H9 (cell line): ENCODE measurements around the gene ROPN1L. TPM values are rescaled to one million over a fixed set of nuclear protein-coding genes. Genes with fewer than 3 reads are reported as not detected.

ENCODE experiments used
- DNase-seq: peaks from one replicate; pipeline ENCODE4 v3.0.0-alpha.2; 2017
- H2AFZ ChIP-seq: one replicate; pipeline ENCODE4 v1.6.1; 2013; ENCODE audit warnings: mild to moderate bottlenecking, low read length, control low read depth, moderate library complexity
- H2AK5ac ChIP-seq: 2 replicates; pipeline ENCODE4 v1.6.1; 2013; ENCODE audit warnings: low read length, control low read depth, mixed read lengths; ENCODE audit not compliant: insufficient read length
- H2BK120ac ChIP-seq: one replicate; pipeline ENCODE4 v1.6.1; 2013; ENCODE audit warnings: low read depth, mild to moderate bottlenecking, low read length, control low read depth, inconsistent platforms; ENCODE audit not compliant: poor library complexity, severe bottlenecking
- H2BK12ac ChIP-seq: 2 replicates; pipeline ENCODE4 v1.6.1; 2013; ENCODE audit warnings: low read length, control low read depth, mixed read lengths, low read depth; ENCODE audit not compliant: insufficient read length
- H2BK15ac ChIP-seq: 2 replicates; pipeline ENCODE4 v1.6.1; 2013; ENCODE audit warnings: low read depth, low read length, control low read depth
- H2BK20ac ChIP-seq: one replicate; pipeline ENCODE4 v1.6.1; 2013; ENCODE audit warnings: low read depth, mild to moderate bottlenecking, low read length, control low read depth, inconsistent platforms; ENCODE audit not compliant: poor library complexity, severe bottlenecking
- H2BK5ac ChIP-seq: 2 replicates; pipeline ENCODE4 v1.6.1; 2013; ENCODE audit warnings: low read length, control low read depth, mixed read lengths; ENCODE audit not compliant: insufficient read length
- H3K14ac ChIP-seq: 2 replicates; pipeline ENCODE4 v1.6.1; 2013; ENCODE audit warnings: low read length, control low read depth; ENCODE audit not compliant: insufficient read depth
- H3K18ac ChIP-seq: 2 replicates; pipeline ENCODE4 v1.6.1; 2013; ENCODE audit warnings: low read depth, mild to moderate bottlenecking, mixed read lengths, low read length, control low read depth; ENCODE audit not compliant: insufficient read length
- H3K23ac ChIP-seq: 2 replicates; pipeline ENCODE4 v1.6.1; 2013; ENCODE audit warnings: low read length, control low read depth, mixed read lengths, low read depth; ENCODE audit not compliant: insufficient read length
- H3K23me2 ChIP-seq: 2 replicates; pipeline ENCODE4 v1.6.1; 2013; ENCODE audit warnings: low read depth, mild to moderate bottlenecking, mixed read lengths, low read length, control low read depth; ENCODE audit not compliant: insufficient read length, poor library complexity, severe bottlenecking
- H3K27ac ChIP-seq: 2 replicates; pipeline ENCODE4 v1.5.1; 2013; ENCODE audit warnings: low read length, control low read depth, mixed read lengths, low read depth; ENCODE audit not compliant: insufficient read length
- H3K27me3 ChIP-seq: 2 replicates; pipeline ENCODE4 v1.6.1; 2013; ENCODE audit warnings: low read length, control low read depth, inconsistent platforms; ENCODE audit not compliant: insufficient read depth
- H3K4ac ChIP-seq: 2 replicates; pipeline ENCODE4 v1.6.1; 2013; ENCODE audit warnings: low read depth, mild to moderate bottlenecking, control low read depth, inconsistent platforms, low read length, moderate library complexity
- H3K4me1 ChIP-seq: 2 replicates; pipeline ENCODE4 v1.6.1; 2013; ENCODE audit warnings: low read length, control low read depth, inconsistent platforms; ENCODE audit not compliant: insufficient read depth
- H3K4me2 ChIP-seq: 2 replicates; pipeline ENCODE4 v1.6.1; 2013; ENCODE audit warnings: low read length, control low read depth, mixed read lengths; ENCODE audit not compliant: insufficient read length, insufficient read depth
- H3K56ac ChIP-seq: 2 replicates; pipeline ENCODE4 v1.6.1; 2013; ENCODE audit warnings: low read depth, mild to moderate bottlenecking, mixed read lengths, low read length, control low read depth; ENCODE audit not compliant: insufficient read length
- H3K79me1 ChIP-seq: 2 replicates; pipeline ENCODE4 v1.6.1; 2013; ENCODE audit warnings: low read depth, mild to moderate bottlenecking, moderate library complexity, low read length, control low read depth, inconsistent platforms; ENCODE audit not compliant: insufficient read depth, poor library complexity, severe bottlenecking
- H3K79me2 ChIP-seq: 2 replicates; pipeline ENCODE4 v1.6.1; 2013; ENCODE audit warnings: low read length, control low read depth, inconsistent platforms; ENCODE audit not compliant: insufficient read depth
- H3K9ac ChIP-seq: 2 replicates; pipeline ENCODE4 v1.6.1; 2013; ENCODE audit warnings: low read length, control low read depth, mixed read lengths; ENCODE audit not compliant: insufficient read length; ENCODE audit errors: extremely low read depth
- H3K9me3 ChIP-seq: one replicate; pipeline ENCODE4 v1.6.1; 2013; ENCODE audit warnings: low read depth, low read length, inconsistent platforms; ENCODE audit not compliant: control insufficient read depth
- H3T11ph ChIP-seq: one replicate; pipeline ENCODE4 v1.6.1; 2013; ENCODE audit warnings: mild to moderate bottlenecking, low read length, control low read depth, inconsistent platforms
- H4K20me1 ChIP-seq: one replicate; pipeline ENCODE4 v1.6.1; 2013; ENCODE audit not compliant: control insufficient read depth, insufficient read length, insufficient read depth
- H4K5ac ChIP-seq: 2 replicates; pipeline ENCODE4 v1.6.1; 2013; ENCODE audit warnings: low read depth, mild to moderate bottlenecking, mixed read lengths, low read length, control low read depth; ENCODE audit not compliant: insufficient read length
- H4K8ac ChIP-seq: replicated peaks from 2 replicates; pipeline ENCODE4 v1.6.1; 2013; ENCODE audit warnings: low read length, control low read depth, mixed read lengths, low read depth; ENCODE audit not compliant: insufficient read length
- H4K91ac ChIP-seq: 2 replicates; pipeline ENCODE4 v1.6.1; 2013; ENCODE audit warnings: low read depth, mild to moderate bottlenecking, moderate library complexity, mixed read lengths, low read length, control low read depth; ENCODE audit not compliant: insufficient read length
- H3K27ac Mint-ChIP-seq, 3 experiments: 2 replicates in 2 of 3; 3 replicates in 1 of 3; pipeline ENCODE4 v1.8.0; 2020 to 2021; ENCODE audit warnings: mixed read lengths in 3 of 3, mild to moderate bottlenecking in 1 of 3, moderate library complexity in 1 of 3
- H3K27me3 Mint-ChIP-seq: 2 replicates; pipeline ENCODE4 v1.8.0; 2021; ENCODE audit warnings: low read depth, mild to moderate bottlenecking, moderate library complexity, mixed read lengths
- H3K36me3 Mint-ChIP-seq, 3 experiments: 2 replicates in 2 of 3; 3 replicates in 1 of 3; pipeline ENCODE4 v1.8.0; 2020 to 2021; ENCODE audit warnings: low read depth in 3 of 3, mixed read lengths in 3 of 3; ENCODE audit not compliant: insufficient read depth in 1 of 3
- H3K4me1 Mint-ChIP-seq, 2 experiments: 2 replicates each; pipeline ENCODE4 v1.8.0; 2020; ENCODE audit warnings: mixed read lengths in 2 of 2
- H3K4me3 Mint-ChIP-seq, 2 experiments: 2 replicates in 1 of 2; 3 replicates in 1 of 2; pipeline ENCODE4 v1.8.0; 2020 to 2021; ENCODE audit warnings: mild to moderate bottlenecking in 2 of 2, mixed read lengths in 2 of 2, moderate library complexity in 1 of 2
- H3K9me3 Mint-ChIP-seq, 2 experiments: 2 replicates in 1 of 2; 3 replicates in 1 of 2; pipeline ENCODE4 v1.8.0; 2020; ENCODE audit warnings: mild to moderate bottlenecking in 2 of 2, mixed read lengths in 2 of 2, moderate library complexity in 1 of 2
- CTCF ChIP-seq: fragments of 200-600 bp; sonication (generic); conservative IDR thresholded peaks from 3 replicates; pipeline ENCODE4 v1.8.0; 2021; ENCODE audit warnings: antibody characterized with exemption, mild to moderate bottlenecking
- WGBS: extraction: QIAGEN DNeasy Blood & Tissue Kit; methylation state at CpG from one replicate; pipeline ENCODE4 v1.1.7; 2013; ENCODE audit warnings: missing lambda C conversion rate, low lambda C conversion rate, mixed read lengths; ENCODE audit not compliant: insufficient read length; ENCODE audit errors: extremely low coverage; 5-methylcytosine and 5-hydroxymethylcytosine counted together
- total RNA-seq: library from RNA; stranded (reverse); gene quantifications from 2 replicates; pipeline ENCODE4 v1.2.1, GENCODE V29; 2021

ROPN1L gene
- total RNA-seq, 1 experiment from 2014 or later = 0.37 TPM

GRCh38 chr5:10506535-10506934 lies 64.9 kb downstream of the ROPN1L start:
- Mint-ChIP-seq H3K4me3 (no peak overlapping the region), H3K27ac (no peak overlapping the region), H3K9me3 (peaks cover 0 to 3% of the 10 kb centered on the region in 2 experiments; a peak in 1 of 5 replicates), H3K4me1 (peaks cover 17 to 28% of the 10 kb centered on the region in 2 experiments), H3K36me3 (0 out of 7 replicates have a peak, but pooled peaks cover 0 to 4% (median 0%) of the 10 kb centered on the region in 3 experiments), H3K27me3 (peaks cover 2% of the 10 kb centered on the region)
- no peaks in the 10 kb centered on the region for H4K20me1 ChIP-seq
- no peak overlapping the region for H3K4me2 ChIP-seq
- H3K9ac ChIP-seq = no peak overlapping the region
- no peak overlapping the region for H3K4ac ChIP-seq
- H2BK15ac ChIP-seq = no peak overlapping the region
- H3K56ac ChIP-seq = no peak overlapping the region
- no CpG with 5 or more reads among the region's 3 CpGs for WGBS
- H3K79me2 ChIP-seq = no peaks in the 10 kb centered on the region
- H2AK5ac ChIP-seq = no peak overlapping the region
- no peaks in the 10 kb centered on the region for H3K79me1 ChIP-seq
- no peaks in the 10 kb centered on the region for H3K27me3 ChIP-seq
- no peak overlapping the region for H3T11ph ChIP-seq
- H4K8ac ChIP-seq = no peak overlapping the region
- H2BK120ac ChIP-seq = no peak overlapping the region
- no peak overlapping the region for H3K14ac ChIP-seq
- no peak overlapping the region for H4K5ac ChIP-seq
- no peak overlapping the region for H3K23ac ChIP-seq
- no peak overlapping the region for H3K27ac ChIP-seq
- H2AFZ ChIP-seq = no peak overlapping the region
- H2BK5ac ChIP-seq = no peak overlapping the region
- H3K18ac ChIP-seq = no peak overlapping the region
- no peaks in the 10 kb centered on the region for H3K9me3 ChIP-seq
- no peak for TF ChIP-seq CTCF
- no peaks in the 10 kb centered on the region for H3K4me1 ChIP-seq
- no peaks in the 10 kb centered on the region for H3K23me2 ChIP-seq
- no peak overlapping the region for H2BK12ac ChIP-seq
- no peak overlapping the region for H4K91ac ChIP-seq
- no peak for DNase-seq
- H2BK20ac ChIP-seq = no peak overlapping the region
